Mesothelial cell of epicardium (in vitro differentiated cells): ENCODE results near the gene KRTAP29-1. TPM values are rescaled to one million over a fixed set of nuclear protein-coding genes. Genes with fewer than 3 reads are reported as not detected.
"Not testable (repeated sequence)": the region's sequence is repeated elsewhere in the genome, so short reads cannot be mapped to it uniquely, and the experiment has no call there.

Experiments
- DNase-seq, 2 experiments: peaks; one replicate each; pipeline ENCODE4 v3.0.0; 2021; ENCODE audit warnings: low spot score in 2 of 2; ENCODE audit not compliant: unreplicated experiment in 2 of 2
- H3K27ac Mint-ChIP-seq: 2 replicates; pipeline ENCODE4 v1.8.0; 2021; ENCODE audit warnings: mixed read lengths
- H3K27me3 Mint-ChIP-seq: 2 replicates; pipeline ENCODE4 v1.8.0; 2021; ENCODE audit warnings: low read depth, mixed read lengths
- H3K36me3 Mint-ChIP-seq: 2 replicates; pipeline ENCODE4 v1.8.0; 2021; ENCODE audit warnings: mixed read lengths
- H3K4me1 Mint-ChIP-seq: 2 replicates; pipeline ENCODE4 v1.8.0; 2021; ENCODE audit warnings: mixed read lengths
- H3K4me3 Mint-ChIP-seq: 2 replicates; pipeline ENCODE4 v1.8.0; 2021; ENCODE audit warnings: mild to moderate bottlenecking, moderate library complexity, mixed read lengths
- H3K9me3 Mint-ChIP-seq: 2 replicates; pipeline ENCODE4 v1.8.0; 2021; ENCODE audit warnings: mixed read lengths
- CTCF ChIP-seq: fragments of 200-600 bp; sonication (generic); IDR thresholded peaks from one replicate; pipeline ENCODE4 v1.5.0; 2021; ENCODE audit warnings: antibody characterized with exemption; ENCODE audit not compliant: unreplicated experiment
- total RNA-seq: library from RNA; stranded (reverse); gene quantifications from 3 replicates; pipeline ENCODE4 v1.2.1, GENCODE V29; 2021

Gene KRTAP29-1
- total RNA-seq, 1 donor from 2014 or later, result not detected

DNA sequence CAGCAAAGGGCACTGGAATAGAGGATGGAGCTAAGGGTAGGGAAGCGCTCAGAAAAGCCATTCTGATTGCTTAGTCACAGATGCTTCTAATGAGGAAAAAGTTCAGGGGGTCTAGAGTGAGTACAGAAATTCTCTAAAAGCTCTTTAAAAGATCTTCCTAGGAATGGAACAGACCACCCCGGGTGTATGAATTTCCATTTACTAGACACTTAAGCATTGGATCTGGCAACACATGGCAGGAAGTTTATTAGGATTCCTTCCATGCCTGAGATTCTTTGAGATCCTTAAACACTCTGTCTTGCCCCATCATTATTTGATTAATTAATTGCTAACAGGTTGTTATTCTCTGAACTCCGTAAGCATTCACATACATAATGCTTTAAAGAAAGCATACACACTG is 18.6 kb downstream of the KRTAP29-1 start:
- Mint-ChIP-seq H3K4me1 (peaks cover 26% of the 10 kb centered on the region), H3K9me3 (peaks cover 8% of the 10 kb centered on the region), H3K4me3 (no peak overlapping the region), H3K27ac (peak overlapping the region; percentile 64), H3K36me3 (no peaks in the 10 kb centered on the region), H3K27me3 (no peaks in the 10 kb centered on the region)
- TF ChIP-seq CTCF, result no peak
- DNase-seq, result no peak

GRCh38 chr17:41278176-41278955 is 24.3 kb downstream of the KRTAP29-1 start:
- TF ChIP-seq CTCF, result no peak
- DNase-seq, result no peak
- Mint-ChIP-seq H3K27ac (no peak overlapping the region), H3K4me1 (peaks cover 6% of the 10 kb centered on the region), H3K36me3 (no peaks in the 10 kb centered on the region), H3K4me3 (no peak overlapping the region), H3K27me3 (peaks cover 13% of the 10 kb centered on the region), H3K9me3 (peaks cover 8% of the 10 kb centered on the region)

DNA sequence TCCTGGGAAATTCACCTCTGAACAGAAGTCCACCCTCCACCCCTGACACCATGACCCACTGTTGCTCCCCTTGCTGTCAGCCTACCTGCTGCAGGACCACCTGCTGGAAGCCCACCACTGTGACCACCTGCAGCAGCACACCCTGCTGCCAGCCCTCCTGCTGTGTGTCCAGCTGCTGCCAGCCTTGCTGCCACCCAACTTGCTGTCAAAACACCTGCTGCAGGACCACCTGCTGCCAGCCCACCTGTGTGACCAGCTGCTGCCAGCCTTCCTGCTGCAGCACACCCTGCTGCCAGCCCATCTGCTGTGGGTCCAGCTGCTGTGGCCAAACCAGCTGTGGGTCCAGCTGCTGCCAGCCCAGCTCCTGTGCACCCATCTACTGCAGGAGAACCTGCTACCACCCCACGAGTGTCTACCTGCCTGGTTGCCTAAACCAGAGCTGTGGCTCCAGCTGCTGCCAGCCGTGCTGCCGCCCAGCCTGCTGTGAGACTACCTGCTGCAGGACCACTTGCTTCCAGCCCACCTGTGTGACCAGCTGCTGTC is 26.9 kb downstream of the KRTAP29-1 start, which contains the start of gene KRTAP9-7:
KRTAP9-7 (plus strand) TSS at position 51 of the 543 bp plus-strand sequence; CDS start at position 51, 0 bp downstream.
- H3K4me1 Mint-ChIP-seq, H3K9me3 Mint-ChIP-seq, DNase-seq, H3K27ac Mint-ChIP-seq, H3K36me3 Mint-ChIP-seq, H3K4me3 Mint-ChIP-seq: not testable (repeated sequence)
- peaks cover 13% of the 10 kb centered on the region for H3K27me3 Mint-ChIP-seq

- H3K27ac Mint-ChIP-seq, result no peak overlapping the region
- no peaks in the 10 kb centered on the region for H3K9me3 Mint-ChIP-seq
- DNase-seq, result no peak
- peaks cover 11% of the 10 kb centered on the region for H3K27me3 Mint-ChIP-seq
- H3K4me1 Mint-ChIP-seq, result peaks cover 6% of the 10 kb centered on the region
- H3K36me3 Mint-ChIP-seq, result no peaks in the 10 kb centered on the region
- H3K4me3 Mint-ChIP-seq, result no peak overlapping the region
- TF ChIP-seq CTCF, result no peak
Measured at GRCh38 chr17:41271858-41272257, 30.8 kb downstream of the KRTAP29-1 start.

DNA sequence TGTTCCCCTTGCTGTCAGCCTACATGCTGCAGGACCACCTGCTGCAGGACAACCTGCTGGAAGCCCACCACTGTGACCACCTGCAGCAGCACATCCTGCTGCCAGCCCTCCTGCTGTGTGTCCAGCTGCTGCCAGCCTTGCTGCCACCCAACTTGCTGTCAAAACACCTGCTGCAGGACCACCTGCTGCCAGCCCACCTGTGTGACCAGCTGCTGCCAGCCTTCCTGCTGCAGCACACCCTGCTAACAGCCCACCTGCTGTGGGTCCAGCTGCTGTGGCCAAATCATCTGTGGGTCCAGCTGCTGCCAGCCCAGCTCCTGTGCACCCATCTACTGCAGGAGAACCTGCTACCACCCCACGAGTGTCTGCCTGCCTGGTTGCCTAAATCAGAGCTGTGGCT is 31.3 kb downstream of the KRTAP29-1 start:
- not testable (repeated sequence) for H3K4me3 Mint-ChIP-seq, H3K4me1 Mint-ChIP-seq, H3K36me3 Mint-ChIP-seq, H3K27me3 Mint-ChIP-seq, DNase-seq, H3K27ac Mint-ChIP-seq, H3K9me3 Mint-ChIP-seq

GRCh38 chr17:41267711-41268110 is 34.9 kb downstream of the KRTAP29-1 start:
- no peak for TF ChIP-seq CTCF

More at GRCh38 chr17:41267711-41268110, 34.9 kb downstream of the KRTAP29-1 start:
- Mint-ChIP-seq H3K4me3 (no peak overlapping the region), H3K27me3 (peaks cover 7% of the 10 kb centered on the region), H3K4me1 (no peaks in the 10 kb centered on the region), H3K36me3 (no peaks in the 10 kb centered on the region), H3K27ac (no peak overlapping the region), H3K9me3 (no peaks in the 10 kb centered on the region)
- DNase-seq, result no peak
